ENCODE results near the gene RTTN. TPM values are rescaled to one million over a fixed set of nuclear protein-coding genes. Genes with fewer than 3 reads are reported as not detected.

The RTTN gene
- total RNA-seq, 1 donor from 2014 or later = 6.9 TPM

DNA sequence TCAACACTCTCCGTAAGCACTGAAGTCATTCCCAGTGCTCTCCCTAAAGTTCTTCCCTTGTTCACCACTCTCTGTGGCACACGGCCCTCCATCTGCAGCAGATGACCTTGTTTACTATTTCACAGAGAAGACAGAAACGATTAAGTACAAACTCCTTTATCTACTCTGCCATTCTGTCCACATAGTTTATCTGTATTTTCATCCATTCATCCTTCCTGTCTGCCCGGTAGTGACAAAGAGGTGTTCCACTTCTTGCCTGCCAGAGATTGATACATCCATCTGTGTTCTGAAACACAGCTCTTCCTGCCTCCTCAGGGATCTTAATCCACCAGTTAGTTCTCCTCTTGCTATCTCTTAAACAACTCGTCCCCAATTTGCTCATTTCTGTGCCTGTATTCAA, 179.9 kb downstream of the RTTN start:
- no peak for DNase-seq (ENCODE audit: low read depth)

DNA sequence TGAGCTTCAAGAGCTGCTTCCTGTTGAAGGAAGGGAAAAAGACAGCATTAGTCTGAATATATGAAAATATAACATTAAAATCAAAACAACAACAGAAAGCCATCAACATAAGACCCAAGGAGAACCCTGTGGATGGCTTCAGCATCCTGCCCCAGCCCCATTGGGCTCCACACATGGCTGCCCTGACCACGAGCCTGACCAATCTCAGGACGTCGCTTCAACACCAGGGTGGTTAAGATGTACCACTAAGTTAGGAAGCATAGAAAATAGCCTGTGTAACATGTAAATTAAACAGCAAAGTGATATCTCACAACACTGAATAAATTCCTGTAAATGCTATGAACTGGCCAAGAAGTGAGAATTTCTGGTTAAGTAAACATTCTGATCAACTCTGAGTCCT, 180.7 kb downstream of the RTTN start:
- no peak for DNase-seq (ENCODE audit: low read depth)

DNA sequence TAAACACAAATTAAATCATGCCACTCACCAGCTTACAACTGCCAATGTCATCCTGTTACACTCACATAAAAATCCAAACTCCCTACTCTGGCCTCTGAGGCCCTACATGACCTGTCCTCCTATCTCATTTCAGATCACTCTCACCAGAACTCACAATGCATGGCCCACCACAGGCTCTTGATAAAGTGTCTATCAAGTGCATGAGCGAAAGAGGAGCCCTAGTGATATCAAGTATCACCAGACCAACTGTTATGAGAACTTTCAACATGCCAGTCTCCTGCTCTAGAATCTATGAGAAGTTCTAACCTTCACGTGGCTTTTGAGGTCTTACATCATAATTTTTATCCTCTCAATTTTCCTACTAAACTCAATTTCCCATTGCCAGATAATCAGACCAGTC, 181.4 kb downstream of the RTTN start:
- no peak for DNase-seq (ENCODE audit: low read depth)

DNA sequence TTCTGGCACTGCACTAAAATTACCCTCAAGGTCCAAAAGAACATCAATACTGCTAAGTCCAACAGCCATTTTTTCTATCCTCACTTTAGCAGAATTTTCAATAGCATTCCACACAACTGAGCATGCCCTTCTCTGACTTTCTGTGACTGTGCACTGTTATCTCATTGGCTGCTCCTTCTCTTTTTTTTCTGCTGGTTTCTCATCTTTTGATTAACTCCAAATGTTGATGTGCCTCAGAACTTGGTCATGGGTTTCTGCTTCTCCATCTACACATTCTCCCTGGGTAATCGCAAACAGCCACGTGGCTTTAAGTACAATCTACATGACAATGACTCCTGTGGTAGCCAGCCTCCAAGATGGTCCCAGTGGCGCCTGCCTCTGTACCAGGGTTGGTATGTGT, 182.9 kb downstream of the RTTN start:
- DNase-seq (ENCODE audit: low read depth) = no peak

DNA sequence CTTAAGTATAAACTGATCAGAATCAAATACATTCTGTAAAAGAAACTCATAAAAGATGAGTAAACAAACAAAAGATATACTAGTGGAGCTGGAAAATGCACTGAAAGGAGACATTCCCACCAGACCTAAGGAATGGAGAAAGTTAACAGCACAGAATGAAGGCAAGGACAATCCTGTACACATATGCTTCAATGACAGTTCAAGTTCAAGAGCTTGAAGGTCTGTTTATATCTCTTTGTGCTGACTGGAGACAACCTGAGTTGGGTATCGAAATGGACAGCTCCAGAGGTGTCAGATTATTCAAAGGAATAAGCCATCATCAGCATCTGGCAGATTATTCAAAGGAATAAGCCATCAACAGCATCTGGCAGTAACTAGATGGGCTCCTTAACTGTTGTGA, 184.0 kb downstream of the RTTN start:
- no peak for DNase-seq (ENCODE audit: low read depth)

DNA sequence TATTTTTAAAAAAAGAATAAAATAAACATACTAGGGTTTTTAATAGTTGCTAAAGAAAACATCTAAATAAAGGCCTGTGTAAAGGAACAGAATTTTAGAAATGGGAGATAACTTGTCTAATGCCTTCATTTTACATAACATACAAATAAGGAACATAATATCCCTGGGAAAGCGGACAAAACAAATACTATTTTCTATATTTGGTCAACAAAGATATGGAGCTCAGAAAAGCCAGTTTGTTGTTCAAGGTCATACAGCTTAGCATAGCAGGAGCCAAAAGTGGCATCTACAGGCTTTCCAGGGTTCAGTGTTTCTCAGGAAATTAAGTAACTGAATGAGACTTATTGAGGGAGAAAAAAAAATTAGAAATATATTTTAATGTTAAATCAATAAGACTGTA, 184.4 kb downstream of the RTTN start:
- no peak for DNase-seq (ENCODE audit: low read depth)

DNA sequence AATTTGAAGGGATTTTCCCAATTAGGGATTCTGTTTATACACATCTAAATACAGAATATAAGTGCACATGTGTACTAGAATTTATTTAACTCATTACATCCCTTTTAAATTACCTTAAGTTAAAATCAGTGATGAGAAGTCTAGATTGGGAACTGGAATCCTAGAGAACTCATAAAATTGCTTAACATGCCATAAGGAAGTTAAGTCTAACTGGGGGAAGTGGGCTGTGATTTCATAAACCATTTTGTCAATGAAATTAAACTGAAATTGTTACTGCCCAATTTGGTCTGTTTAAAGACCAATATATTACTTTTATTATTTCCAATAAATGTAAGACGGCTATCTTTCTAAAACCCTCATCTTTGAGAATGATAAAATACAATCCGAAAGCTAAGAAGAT, 185.5 kb downstream of the RTTN start:
- DNase-seq (ENCODE audit: low read depth) = no peak

DNA sequence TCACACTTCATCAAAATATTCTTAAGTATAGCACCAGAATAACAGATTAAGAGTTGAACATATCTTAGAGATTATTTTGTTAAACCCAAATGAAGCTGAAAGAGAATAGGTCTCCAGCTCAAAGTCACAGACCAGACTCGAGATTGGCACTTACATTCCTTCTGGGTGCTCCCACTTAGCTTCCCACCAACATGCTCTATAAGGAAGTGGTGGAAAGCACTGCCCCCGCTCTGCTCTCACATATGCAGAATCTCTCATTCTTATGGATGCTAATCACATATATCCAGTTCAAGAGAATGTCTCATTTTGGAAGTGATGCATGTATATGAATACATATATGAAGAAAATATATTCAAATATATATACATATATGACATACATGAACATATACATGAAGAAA, 186.4 kb downstream of the RTTN start:
- DNase-seq (ENCODE audit: low read depth) = no peak

DNA sequence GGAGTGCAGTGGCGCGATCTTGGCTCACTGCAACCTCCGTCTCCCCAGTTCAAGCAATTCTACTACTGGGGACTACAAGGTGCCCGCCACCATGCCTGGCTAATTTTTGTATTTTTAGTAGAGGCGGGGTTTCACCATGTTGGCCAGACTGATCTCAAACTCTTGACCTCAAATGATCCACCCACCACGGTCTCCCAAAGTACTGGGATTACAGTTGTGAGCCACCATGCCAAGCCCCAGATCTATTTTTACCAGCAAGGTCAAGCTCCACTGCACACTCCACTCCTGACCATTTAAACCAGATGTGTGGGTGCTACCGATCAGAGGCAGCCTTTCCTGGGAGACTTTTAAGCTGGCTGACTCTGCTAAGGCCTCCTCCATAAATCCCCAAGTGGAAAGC, 190.4 kb downstream of the RTTN start:
- DNase-seq (ENCODE audit: low read depth) = peak; percentile 29

DNA sequence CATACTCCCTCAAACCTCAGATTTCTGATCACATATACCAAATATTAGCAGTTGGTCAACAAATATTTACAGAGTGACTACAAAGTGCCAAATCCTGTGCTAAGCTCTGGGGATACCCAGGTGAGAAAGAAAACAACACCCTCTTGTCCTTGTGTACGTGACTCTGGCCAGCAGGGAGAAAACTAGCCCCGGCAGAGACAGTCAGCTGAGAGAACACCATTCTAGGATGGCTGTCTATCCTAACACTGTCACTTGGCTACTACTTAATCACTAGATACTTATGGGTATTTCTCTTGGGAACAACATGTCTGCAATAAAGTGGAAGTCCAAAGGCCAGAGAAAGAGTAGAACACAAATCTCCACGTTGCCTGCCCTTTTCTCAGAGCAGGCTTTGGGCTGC, 199.9 kb downstream of the RTTN start:
- no peak for DNase-seq (ENCODE audit: low read depth)

DNA sequence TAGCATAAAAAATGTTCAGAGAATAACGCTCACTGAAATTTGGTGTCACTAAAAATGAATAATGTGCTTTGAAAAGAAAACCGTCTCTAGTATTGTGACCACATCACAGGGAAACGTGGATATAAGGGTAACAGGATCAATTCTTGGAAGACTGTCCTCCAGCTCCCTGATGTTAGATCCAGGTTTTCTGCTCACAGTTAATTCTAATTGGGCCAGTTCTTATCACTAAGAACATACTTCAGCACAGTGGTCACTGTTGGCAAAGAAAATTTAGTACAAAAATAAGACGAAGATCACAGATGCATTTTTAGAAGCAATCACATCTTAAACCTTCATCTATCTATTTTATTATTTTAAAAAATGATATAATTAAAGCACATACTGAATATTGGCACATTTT, 200.8 kb downstream of the RTTN start:
- no peak for DNase-seq (ENCODE audit: low read depth)

DNA sequence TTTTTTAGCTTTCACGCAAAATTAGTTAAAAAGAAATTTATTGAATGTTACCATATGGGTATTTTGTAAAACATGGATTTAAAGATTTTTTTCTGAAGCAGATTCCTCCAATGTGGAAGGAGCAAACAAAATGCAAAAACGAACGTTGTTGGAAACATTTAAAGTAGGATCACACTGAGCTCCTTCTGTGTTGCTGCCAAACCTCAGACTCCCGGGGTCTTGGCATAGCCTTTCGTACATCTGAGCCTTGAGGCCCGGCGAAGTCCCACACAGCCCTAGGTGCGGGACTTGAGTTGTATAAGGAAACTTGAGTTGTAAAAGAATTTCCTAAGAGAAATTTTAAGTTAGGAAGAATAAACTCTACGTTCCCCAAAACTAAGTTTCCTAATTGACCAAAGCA, 205.8 kb downstream of the RTTN start:
- DNase-seq (ENCODE audit: low read depth) = no peak

DNA sequence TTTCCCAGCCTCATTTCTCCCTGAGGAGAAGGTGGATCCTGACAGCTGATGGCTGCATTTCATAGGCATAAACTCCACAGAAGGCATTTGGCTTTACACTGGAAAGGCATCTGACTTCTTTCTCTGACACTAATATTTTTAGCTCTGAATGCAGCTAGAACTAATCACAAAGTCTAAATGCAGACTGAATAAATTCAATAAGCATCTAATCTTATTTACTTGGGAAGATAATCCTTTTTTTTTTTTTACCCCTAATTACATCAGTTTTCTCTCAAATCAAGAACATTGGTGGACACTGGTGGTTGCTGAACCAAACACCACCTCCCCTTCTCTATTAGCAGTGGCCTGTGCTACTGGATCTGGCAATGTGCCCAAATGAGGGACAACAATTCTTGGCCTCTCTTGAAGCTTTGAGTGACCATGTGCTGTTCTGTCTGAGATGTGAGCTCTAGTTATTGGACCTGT, 206.9 kb downstream of the RTTN start:
- no peak for DNase-seq (ENCODE audit: low read depth)

DNA sequence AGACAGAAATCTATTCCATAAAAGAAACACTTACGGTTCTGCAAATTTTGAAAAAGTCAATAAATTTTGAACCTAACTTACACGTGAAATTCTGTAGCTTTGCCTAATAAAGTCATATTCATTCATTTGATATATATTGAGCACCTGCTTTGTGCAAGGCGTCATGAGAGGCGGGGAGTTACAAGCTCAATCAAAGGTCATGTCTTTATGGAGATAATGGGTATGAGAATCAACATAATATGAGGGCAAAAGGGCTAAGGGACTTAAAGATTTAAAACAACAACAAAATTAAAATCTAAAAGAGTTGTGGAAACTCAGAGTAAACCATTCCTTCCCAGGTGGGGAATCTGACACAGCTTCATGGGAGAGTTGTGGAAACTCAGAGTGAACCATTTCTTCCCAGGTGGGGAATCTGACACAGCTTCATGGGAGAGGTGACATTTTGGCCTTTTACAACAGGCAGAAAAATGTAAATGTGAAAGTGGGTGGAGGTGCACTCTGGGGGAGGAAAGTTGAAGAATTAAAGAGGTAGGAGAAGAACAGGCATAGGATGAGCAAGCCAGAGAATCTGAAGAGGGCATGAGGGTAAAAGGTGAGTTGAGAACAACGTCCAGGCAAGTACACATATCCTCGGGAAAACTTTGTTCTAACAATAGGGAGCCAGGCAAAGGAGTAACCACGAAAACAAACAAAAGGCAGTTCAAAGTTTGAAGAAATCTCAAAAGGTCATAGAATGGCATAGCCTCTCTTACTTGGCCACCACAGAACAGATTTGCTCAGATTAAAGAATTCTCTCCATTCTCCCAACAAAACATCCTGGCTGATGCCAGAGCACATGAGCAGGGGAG, 208.3 kb downstream of the RTTN start:
- DNase-seq (ENCODE audit: low read depth) = peak; percentile 68

DNA sequence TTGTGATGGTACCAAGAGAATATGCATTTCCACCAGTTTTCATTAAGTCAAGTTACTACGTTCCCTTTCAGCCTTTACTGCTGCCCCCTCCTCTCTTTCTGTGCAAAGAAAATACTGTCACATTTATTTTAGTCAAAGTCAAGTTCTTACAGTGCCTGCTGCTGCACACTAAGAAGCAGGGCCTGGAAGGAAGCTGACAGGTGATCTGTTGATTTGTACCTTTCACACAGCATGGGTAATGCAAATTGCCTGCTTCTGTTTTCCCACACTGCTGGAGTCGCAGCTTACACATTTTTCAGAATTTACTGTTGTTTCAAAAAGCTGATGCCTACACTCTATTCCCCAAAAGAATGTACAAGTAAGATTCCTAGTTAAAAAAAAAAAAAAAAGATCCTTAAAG, 209.1 kb downstream of the RTTN start:
- no peak for DNase-seq (ENCODE audit: low read depth)

DNA sequence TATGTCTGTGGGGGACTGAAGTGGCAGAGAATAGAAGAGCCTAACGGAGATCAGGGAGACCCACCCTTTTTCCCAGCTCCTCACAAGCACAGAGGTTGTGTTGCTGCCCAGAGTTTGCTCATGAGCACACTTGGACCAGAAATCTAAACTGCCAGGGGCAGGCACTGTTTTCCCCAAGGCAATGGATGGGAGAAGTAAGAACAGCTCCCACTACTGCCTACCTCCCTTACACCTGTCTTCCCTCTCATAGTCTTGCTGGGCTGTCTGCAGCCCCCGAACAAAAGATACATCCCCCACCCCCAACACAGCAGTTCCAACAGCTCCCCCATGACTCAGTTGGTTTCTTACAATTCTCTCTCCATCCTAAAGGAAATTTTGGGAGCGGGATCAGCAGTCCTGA, 209.7 kb downstream of the RTTN start:
- DNase-seq (ENCODE audit: low read depth) = no peak

DNA sequence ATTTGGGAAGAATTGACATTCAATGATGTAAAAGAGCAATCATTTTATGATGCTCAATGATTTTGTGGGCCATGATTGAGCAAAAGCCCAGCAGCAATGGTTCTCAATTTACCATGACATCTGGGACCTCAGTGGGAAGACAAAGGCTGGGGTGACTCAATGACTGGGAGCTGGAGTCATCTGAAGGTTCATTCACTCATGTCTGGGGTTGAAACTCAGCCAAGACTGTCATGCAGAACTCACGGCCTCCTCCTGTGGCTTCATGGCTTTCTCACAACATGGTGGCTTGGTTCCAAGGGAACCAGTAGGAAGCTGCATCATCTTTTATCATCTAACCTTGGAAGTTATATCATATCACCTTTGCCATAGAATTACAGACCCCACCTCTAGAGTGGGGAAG, 212.7 kb downstream of the RTTN start:
- peak; percentile 72 for DNase-seq (ENCODE audit: low read depth)

DNA sequence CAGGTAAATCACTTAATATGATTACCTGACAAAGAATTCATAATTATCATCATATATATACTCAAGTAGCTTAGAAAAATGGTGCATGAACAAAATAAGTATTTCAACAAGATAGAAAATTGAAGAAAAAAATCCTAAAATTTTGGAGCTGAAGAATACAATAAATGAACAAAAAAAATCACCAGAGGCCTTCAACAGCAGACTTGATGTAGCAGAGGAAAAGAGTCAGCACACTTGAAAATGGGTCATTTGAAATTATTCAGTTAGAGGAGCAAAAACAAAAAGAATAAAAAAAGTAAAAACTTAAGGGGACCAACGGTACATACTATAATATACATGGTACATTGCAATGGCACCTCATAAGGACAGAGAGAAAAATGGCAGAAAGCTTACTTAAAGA, 217.6 kb downstream of the RTTN start:
- DNase-seq (ENCODE audit: low read depth) = no peak

DNA sequence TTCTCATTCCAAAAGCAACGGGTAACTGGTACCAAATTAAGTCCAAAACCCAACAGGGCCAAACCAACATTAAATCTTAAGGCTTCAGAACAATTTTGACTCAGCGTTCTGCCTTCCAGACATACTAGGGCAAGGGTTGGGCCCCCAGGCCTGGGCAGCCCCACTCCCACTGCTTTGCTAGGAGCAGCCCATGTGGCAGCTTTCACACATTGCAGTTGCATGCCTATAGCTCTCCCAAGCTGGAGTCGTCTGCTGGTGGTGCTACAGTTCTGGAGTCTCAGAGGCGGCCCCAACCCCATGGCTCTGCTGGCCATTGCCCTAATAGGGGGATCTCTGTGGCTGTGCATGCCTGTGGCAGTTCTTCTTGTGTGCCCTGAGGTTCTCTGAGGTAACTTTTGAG, 220.2 kb downstream of the RTTN start:
- no peak for DNase-seq (ENCODE audit: low read depth)

DNA sequence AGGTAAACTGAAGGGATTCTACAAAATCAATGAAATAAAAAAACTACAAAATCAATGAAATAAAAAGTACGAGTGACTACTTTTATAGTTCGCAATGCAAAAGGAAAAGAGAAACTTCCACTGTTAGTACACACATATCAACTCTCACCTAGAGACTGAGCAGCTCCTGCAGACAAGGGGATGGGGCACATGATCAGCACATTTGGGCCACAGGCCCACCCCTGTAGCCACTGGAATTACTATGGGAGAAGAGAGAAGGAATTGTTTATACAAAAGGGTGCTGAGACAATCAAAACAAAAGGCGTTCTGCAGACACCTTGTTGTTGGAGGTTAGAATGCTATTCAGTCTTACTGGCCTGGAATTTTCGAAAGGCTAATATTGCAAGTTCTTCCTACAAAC, 223.1 kb downstream of the RTTN start:
- DNase-seq (ENCODE audit: low read depth) = no peak

DNA sequence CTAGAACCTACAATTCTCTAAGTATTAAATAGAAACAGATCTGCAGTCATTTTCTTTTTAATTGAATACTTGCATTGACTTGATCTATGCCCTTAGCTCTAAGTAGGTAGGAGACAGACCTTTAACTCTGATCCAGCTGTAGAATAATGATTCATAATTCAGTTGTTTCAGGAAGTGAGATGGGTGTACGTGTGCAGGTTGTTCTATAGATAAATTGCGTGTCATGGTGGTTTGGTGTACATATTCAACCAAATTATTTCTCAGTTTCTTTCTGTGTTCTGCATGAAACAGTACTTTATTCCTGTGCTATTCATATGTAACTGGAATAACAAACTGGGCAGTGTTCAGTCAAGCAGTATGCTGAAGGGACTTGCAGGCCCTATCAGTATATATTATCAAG, 223.5 kb downstream of the RTTN start:
- DNase-seq (ENCODE audit: low read depth) = no peak

DNA sequence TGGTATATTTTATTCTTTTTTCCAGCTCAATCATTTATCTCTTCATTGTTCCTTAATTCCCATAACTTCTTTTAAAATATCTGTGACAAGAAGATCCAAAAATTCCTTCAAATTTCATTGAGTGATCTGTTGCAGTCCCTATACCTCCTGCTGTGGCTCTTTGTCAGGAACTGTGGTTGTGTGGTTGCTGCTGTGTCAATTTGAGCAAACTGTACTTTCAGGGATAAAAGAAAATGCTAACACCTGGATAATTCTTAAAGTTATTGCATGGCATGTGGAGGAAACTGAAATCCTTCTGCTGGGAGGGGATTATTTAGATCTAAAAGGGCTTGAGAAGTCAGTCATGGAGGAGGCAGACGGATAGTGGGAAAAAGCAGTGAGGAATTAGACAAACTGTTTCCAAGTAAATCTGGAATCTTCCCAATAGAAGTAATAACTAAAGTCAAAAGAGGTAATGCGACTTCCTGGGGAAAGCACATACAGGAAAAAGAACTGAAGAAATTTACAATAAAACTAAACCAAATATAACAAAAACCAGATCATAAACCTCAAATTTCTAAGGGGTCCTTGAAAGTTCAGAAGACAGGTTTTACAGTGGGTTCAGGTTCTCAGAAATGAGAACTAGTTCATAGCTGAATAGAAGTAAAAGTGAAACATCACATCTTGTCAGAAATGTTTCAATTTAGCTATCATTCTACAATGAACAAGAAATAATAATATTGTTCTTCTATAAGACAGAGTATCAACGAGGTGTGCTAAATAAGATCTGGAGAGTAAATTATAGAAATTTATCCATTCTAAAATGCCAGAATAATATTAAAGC, 224.3 kb downstream of the RTTN start:
- no peak for DNase-seq (ENCODE audit: low read depth)

DNA sequence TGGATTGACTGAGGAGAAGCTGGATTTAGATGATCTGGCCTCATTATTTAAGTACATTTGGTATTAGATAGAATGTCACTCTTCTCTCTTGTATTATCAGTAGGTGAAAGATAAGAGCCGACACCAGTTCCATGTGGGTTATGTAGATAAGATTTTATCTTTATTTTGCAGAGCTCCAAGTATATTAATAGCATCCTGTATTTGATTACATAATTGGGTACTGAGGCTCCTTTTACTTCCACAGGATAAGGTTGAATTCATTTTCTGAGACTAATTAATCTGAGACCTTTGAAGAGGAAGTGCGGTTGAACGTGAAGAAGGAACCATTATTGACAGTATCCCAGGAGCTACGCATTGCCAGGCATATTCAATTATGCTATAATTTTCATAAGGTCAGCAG, 225.0 kb downstream of the RTTN start:
- DNase-seq (ENCODE audit: low read depth) = no peak

Measured in renal cortical epithelial cell (primary cell).